ENCODE results near the gene CDH23. TPM values are rescaled to one million over a fixed set of nuclear protein-coding genes. Genes with fewer than 3 reads are reported as not detected.

Gene CDH23
- total and polyA plus RNA-seq, 2 of the 8 experiments (the other 6 are each of a cell fraction or from before 2014, with no cell fraction given), result 1.9 to 4.9 TPM

DNA sequence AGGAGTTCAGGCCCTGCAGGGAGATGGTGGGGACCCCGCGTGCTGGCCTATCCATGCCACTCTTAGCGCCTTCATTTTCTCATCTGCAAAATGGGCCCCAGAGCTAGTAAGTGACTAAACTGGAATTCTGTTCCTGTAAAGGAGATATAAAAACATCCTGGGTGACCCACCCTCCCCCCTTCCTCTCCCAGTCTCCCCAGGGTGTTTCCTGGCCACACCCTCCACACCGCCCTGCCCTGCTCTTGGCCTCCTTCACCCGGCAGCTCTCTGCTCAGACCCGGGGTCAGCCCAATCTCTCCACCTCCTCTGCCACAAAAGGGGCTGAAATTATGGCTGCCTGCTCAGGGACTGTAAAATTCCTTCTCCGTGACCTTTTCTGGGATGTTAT, 252.2 kb downstream of the CDH23 start:
- Histone ChIP-seq H3K4me3 (ENCODE audit: extremely low read depth in 1 of 4, insufficient read depth in 2 of 4, low read depth in 3 of 4, low read length in 4 of 4) (no peak overlapping the region), H3K9ac (replicated peaks in 1 of 4; ENCODE audit: extremely low read depth in 1 of 4, low read depth in 3 of 4, low read length in 3 of 4) (no peak overlapping the region), H2AFZ (ENCODE audit: low read length) (no peak overlapping the region), H3K4me1 (replicated peaks in 1 of 4; ENCODE audit: control insufficient read depth in 3 of 4, insufficient read depth in 4 of 4, low read length in 3 of 4) (peaks cover 10 to 13% (median 10%) of the 10 kb centered on the region in 4 experiments), H3K79me2 (ENCODE audit: control insufficient read depth in 1 of 2, insufficient read depth in 2 of 2, low read length in 2 of 2) (no peaks in the 10 kb centered on the region), H3K27me3 (replicated peaks in 1 of 4; ENCODE audit: control insufficient read depth in 3 of 4, extremely low read depth in 1 of 4, insufficient read depth in 3 of 4, low read length in 3 of 4) (0 out of 7 replicates have a peak, but pooled peaks cover 0 to 2% (median 0%) of the 10 kb centered on the region in 4 experiments), H2AK5ac (ENCODE audit: low read depth, low read length) (no peak overlapping the region; the same call in 1 of the 2 replicates), H3K56ac (replicated peaks; ENCODE audit: insufficient read length, low read depth, low read length) (no peak overlapping the region), H3K36me3 (ENCODE audit: control insufficient read depth in 2 of 4, insufficient read depth in 4 of 4, low read length in 3 of 4) (no peaks in the 10 kb centered on the region), H3K23ac (ENCODE audit: insufficient read length) (no peak overlapping the region), H4K5ac (ENCODE audit: insufficient read length, low read depth, low read length) (no peak overlapping the region), H2BK120ac (replicated peaks; ENCODE audit: low read depth, low read length) (no peak overlapping the region), H3K4me2 (ENCODE audit: insufficient read depth in 1 of 2, low read depth in 2 of 2, low read length in 2 of 2) (no peak overlapping the region), H3K4ac (replicated peaks; ENCODE audit: insufficient read length, low read depth, low read length) (no peak overlapping the region), H3K79me1 (ENCODE audit: low read depth, low read length) (no peaks in the 10 kb centered on the region), H4K91ac (replicated peaks; ENCODE audit: insufficient read length, low read length) (no peak overlapping the region), H3K18ac (ENCODE audit: extremely low read depth, low read length) (no peak overlapping the region), H3K9me3 (ENCODE audit: insufficient read depth in 2 of 2, low read depth in 1 of 2, low read length in 1 of 2) (no peaks in the 10 kb centered on the region), H3K27ac (ENCODE audit: low read depth, low read length) (no peak overlapping the region), H3K23me2 (ENCODE audit: low read depth, low read length) (no peaks in the 10 kb centered on the region; the same call in 1 of the 2 replicates), H2BK20ac (ENCODE audit: low read length) (no peak overlapping the region), H4K20me1 (replicated peaks in 1 of 2; ENCODE audit: control insufficient read depth in 1 of 2, insufficient read depth in 2 of 2, low read length in 2 of 2) (no peaks in the 10 kb centered on the region), H2BK12ac (ENCODE audit: low read depth, low read length) (no peak overlapping the region; the same call in 1 of the 2 replicates), H3K14ac (ENCODE audit: insufficient read length) (no peak overlapping the region), H2BK5ac (ENCODE audit: low read depth, low read length) (no peak overlapping the region), H2BK15ac (ENCODE audit: low read length) (no peak overlapping the region), H4K8ac (ENCODE audit: extremely low read depth, insufficient read depth, low read length) (no peak overlapping the region)
- FAIRE-seq (no peak), DNase-seq (ENCODE audit: low read depth in 1 of 2, low spot score in 2 of 2) (no peak)
- ChIA-PET POLR2A (ENCODE audit: partially characterized antibody) (no interaction called here), CTCF (ENCODE audit: partially characterized antibody) (interaction anchor here (0.7 to 6.2 kb wide), 17 partner anchors 10 to 334 kb away, joined by 3 to 50 read pairs (median 5); no protein-coding TSS in a partner anchor)
- TF ChIP-seq ZNF274 (IDR thresholded peaks at IDR 0.05; ENCODE audit: borderline replicate concordance, extremely low read depth, low read length) (no peak), KDM1A (IDR thresholded peaks at IDR 0.05; ENCODE audit: borderline replicate concordance, low read length) (peak; percentile 65; the same call in 1 of the 2 replicates)
- 91% methylated on average over 7 of the region's 7 CpGs; no CpG with 5 or more reads in 1 of the 2 experiments for WGBS, 2 experiments (ENCODE audit: extremely low coverage in 1 of 2, insufficient coverage in 1 of 2, insufficient read length in 1 of 2, insufficient replicate concordance in 2 of 2, low coverage in 1 of 2, low lambda C conversion rate in 2 of 2, missing lambda C conversion rate in 1 of 2)
